GM21360 (cell line): Measurements from ENCODE around the gene NPAS3.
"Not testable (repeated sequence)": the region's sequence is repeated elsewhere in the genome, so short reads cannot be mapped to it uniquely, and the experiment has no call there.

ENCODE experiments used
- ATAC-seq: cut with Tn5 transposase; IDR thresholded peaks from one replicate; pipeline ENCODE4 v1.9.1; 2021; ENCODE audit warnings: mild to moderate bottlenecking, moderate library complexity; ENCODE audit not compliant: unreplicated experiment

Gene NPAS3

DNA sequence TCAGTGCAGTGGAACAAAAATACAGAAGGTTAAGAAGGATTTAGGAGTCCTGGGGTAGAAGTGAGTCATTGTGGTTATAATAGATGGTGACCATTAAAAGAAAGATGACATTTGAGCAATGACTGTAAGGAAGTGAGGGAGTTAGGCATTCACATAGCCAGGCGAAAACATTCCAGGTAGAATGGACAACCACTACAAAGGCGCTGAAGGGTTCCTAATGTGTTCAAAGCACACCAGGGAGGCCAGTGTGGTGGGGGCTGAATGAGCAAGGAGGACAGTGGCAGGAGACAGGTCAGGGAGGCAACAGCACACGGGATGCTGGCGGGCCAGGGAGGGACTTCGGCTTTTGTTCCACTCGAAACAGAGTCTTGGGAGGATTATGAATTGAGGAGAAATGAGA is 129.9 kb downstream of the NPAS3 start:
- no peak for ATAC-seq

DNA sequence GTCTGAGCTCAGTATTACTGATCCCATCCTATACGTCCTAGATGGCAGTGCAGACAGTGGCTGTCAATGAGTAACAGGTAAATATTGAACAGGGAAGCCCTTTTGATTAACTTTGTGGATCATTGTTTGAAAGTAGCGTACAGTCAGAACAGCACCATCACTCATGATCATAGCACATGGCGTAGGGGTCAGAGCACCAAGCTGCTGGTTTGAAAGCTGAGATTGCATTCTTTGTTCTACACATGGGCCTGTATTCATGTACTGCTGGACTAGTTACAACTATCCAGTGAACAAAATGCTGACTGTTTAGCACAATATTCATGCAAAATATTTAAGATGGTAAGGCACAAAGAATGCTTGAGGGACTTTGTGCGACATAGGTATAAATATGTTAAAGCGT is 131.8 kb downstream of the NPAS3 start:
- no peak for ATAC-seq

DNA sequence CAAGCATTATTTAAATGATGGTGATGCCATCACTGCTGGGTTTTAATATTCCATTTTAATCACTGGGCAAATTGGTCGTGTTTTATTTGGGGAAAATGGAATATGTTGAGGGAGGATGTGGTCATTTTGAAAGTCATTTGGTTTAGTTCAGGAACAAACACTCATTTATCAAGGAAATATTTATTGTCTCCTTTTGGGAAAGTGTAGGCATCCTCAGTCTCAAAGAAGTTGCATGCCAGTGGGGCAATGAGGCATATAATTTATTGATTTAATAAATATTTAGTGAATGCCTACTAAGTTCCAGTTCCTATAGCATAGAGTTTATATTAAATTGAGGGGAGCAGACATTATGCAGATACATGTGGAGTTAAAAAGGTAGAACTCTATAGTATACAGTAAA is 134.3 kb downstream of the NPAS3 start:
- ATAC-seq: no peak

DNA sequence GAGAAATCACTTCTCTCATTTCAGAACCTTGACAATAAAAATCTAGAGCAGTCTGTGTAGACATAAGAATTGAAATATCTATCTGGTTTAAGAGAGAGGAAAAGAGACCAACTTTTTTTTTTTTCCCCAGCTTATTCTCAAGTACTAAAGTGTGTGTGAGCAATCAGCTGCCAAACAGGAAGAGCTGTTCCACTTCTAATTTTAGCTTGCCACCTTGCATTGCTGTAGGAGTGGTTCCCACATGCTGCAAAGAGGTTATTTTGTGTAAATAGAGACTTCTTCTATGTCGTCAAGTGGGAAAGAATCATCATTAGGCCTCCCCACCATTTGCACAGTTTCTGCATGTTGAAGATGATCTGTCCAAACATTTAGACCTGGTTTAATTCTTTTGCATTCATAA is 142.6 kb downstream of the NPAS3 start:
- no peak for ATAC-seq

DNA sequence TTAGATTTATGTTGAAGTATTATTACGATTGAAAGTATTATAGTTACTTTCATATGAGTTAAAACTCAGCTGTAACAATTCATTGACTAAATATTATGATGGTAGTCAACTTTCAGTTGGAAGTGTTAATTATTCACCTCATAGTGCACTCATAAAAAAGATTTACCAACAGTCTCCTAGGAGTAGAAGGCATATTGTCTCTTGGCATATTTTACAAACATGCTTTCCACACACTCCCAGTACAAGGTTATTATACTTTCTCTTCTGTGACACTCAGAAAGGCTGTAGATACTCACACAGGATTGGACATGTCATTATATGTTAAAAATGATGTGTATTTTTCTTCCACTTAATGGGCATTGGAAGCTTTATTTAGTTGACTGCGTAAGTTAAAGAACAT is 147.1 kb downstream of the NPAS3 start:
- no peak for ATAC-seq

DNA sequence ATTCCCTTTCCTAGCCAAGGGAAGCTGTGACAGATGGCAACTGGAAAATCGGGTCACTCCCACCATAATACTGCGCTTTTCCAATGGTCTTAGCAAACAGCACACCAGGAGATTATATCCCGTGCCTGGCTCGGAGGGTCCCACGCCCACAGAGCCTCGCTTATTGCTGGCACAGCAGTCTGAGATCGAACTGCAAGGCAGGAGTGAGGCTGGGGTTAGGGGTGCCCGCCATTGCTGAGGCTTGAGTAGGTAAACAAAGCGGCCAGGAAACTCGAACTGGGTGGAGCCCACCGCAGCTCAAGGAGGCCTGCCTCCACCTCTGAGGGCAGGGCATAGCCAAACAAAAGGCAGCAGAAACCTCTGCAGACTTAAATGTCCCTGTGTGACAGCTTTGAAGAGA is 149.6 kb downstream of the NPAS3 start:
- ATAC-seq: not testable (repeated sequence)

DNA sequence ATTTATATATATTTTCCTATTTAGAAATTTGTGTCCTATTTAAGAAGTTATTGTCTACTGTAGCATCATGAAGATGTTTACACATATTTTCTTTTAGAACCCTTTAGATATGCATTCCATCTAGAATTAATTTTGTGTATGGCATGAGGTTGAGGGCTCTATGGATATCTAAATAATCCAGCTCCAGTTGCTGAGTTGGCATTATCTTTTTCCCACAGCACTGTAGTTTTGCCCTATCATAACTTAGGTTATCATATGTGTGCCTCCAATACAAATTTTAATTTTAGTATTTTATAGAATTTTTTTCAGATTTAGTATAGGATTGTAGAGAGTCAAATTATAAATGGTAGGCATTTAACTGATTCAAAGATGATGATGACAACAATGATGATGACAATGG is 159.3 kb downstream of the NPAS3 start:
- ATAC-seq: no peak

DNA sequence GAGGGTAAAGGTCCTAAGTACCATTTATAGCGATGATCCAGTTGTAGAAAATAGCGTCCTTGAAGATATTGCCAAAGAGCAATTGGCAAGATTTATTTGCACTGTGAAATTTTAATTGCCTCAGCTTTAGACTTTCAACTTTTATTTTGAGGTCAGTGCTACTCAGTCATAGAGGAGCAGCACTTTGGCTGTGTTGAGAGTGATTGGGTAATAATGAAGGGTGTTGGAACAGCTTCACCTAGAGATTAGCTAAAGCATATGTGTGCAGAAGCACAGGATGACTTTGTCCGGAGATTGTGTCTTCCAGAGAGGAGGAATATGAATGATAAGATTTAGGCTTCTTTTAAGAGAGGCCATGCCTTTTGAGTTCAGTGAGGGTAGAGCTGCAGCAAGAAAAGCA is 164.8 kb downstream of the NPAS3 start:
- no peak for ATAC-seq

DNA sequence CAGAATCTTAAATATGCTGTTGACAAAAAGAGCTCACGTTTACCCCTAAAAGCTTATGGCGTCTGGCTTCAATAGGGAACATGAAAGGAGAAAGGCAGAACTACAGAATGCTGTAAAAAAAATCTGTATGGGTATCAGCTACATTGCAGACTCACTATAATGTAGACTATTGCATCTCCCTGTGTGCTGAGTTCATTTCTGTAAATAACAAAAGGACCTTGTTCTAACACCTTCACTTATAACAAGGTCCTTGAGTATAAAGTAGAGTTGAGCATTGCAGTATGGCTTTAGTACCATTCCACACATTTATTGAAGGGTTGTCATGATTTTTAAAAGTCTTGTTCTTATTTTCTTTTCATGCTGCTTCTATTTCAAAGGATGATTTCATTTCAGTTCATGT is 165.3 kb downstream of the NPAS3 start:
- no peak for ATAC-seq

DNA sequence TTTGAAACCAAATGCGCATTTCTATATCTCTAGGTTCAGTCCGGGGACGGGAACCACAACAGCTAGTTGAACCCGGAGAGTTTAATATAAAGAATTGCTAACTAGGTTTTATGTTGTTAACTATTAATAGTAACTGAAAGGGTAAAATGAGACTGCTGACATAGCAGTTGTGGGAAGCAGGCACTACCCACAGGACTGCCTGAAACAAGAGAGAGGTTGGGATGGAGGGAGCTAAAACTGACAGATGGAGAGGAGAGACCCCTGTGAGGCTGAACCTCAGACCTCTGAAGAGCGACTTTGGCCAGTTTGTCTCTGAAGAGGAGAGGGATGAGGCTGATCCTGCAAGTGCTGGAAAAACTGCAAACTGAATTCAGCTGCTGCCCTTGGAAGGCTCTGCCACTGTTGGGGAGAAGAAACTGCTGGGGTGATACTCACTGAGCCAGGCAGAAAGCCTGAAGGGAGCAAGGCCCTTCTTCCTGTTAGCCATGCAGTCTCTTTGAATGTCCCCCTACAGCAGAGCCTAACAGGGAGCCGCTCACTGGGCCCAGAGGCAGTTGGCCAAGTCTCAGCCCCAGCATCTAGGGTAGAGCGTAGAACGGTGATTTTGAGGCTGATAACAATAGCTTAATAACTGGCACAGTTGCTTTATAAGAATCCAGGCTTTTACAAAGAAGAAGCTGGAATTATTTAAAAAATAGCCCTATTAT is 172.2 kb downstream of the NPAS3 start:
- ATAC-seq: no peak

DNA sequence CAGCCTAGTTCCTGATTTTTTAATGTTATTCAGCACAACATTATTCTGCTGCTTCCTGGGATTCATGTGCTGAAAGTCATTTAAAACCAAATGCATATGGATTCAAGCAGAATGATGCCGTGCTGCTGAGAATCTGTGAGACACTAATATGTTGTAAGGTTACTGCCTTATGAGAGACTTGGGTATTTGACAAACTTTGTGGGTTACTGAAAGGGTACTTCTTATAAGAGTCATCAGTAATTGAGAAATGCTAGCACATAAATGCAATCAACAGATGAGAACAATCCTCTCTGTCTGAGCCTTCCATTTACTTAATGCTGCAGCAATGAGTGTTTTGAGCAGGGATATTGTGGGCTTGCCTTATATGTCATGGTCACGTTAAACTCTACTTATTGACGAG is 175.7 kb downstream of the NPAS3 start:
- no peak for ATAC-seq

DNA sequence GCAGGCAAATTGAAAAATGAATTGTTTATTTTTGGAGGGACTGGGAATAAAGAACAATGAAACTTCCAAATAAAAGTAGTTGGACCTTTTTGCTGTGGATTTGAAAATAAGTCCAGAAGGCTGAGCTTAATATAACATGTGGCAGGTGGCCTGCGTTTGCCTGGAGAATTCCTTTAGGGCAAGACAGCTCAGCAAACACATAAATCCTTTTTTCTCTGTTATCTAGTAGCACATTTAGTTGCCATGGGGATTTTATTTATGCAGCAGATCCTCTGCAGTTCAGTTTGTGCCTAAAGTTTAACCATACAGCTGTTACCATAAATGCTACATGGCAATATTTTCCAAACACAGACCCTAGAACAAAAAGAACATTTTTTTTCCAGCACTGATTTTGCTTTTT is 180.0 kb downstream of the NPAS3 start:
- no peak for ATAC-seq

DNA sequence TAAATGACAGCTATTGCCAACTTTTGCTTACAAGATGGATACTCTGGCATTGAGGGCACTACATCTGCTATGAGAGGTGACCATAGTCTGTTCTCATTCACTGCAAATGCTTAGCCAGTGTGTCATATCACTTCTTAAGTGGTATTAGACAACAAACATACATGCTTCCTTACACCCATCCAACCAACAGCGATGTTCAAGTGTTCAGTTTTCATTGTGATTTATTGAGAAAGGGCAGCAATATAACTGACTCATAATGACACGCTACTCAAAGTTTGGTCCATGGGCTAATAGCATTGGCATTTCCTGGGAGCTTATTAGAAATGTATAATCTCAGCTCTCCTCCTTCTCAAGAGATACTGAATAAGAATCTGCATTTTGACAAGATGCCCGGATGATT is 181.7 kb downstream of the NPAS3 start:
- ATAC-seq: no peak

DNA sequence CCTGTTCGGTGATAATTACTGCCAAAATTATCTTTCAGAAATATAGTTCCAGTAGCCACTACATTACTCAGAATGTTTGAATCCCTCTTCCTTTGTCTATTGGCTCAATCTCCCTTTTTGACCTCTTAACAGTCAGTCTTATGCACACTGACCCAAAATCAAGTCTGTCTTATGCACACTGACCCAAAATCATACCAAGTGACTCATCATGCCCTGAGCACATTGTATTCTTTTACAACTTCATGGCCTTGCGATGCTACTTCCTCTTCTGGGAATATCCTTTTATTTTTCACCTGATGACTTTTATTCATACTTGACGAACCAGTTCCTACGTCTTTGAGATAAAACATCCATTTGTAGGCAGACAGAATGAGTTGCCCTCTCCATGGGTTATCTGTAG is 182.3 kb downstream of the NPAS3 start:
- no peak for ATAC-seq

DNA sequence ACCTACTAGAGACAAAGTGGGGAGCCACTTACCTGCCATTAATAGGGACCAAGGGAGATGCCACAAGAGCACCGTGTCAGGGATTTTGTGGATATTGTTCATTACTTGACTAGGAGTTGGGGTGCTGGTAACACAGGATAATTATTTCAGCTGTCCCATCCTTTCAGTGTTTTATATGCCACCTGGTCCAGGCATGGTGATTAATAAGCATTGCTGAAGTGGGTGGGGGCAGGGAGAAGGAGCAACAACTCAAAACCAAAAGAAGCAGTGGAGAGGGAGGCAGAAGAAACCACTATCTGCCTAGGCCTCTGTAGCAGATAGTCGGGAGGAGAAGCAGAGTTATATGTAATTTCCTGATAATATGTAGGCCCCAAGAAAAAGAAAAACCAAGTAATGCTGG is 184.6 kb downstream of the NPAS3 start:
- no peak for ATAC-seq

DNA sequence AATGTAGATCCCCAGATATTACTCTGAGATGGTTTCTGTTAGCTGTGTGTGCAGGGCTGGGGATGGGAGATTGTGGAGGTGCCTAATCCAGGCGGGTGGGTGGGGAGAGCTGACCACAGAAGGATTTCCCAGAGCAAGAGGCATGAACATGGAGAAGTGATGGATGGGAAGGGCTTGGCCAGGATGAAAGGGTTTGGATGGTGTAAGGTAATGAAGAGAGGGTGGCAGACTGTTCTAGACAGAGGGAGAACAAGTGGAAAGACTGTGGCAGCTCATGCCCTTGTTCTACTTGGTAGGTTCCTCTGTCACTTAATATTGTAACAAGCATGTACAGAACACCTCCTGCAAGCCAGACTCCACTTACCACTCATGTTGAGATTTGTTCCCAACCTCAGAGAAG is 187.8 kb downstream of the NPAS3 start:
- ATAC-seq: no peak

DNA sequence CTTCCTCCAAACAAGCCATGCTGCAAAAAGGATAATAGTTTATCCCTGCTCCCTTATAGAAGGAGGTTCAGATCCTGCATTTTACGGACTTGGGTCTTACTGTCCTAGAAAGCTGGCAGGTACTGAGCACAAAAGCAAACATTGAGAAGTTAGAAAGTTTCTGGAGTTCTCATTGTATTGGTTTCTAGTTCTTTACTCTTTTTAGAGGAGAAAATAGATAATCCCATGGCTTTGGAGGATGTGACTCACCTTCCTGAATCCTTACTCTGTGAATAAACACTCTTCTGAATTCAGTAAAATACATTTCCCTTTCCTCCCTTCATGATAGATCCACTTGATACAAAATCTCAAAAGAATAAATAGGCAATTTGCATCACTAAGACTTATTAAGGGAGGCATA is 188.9 kb downstream of the NPAS3 start:
- ATAC-seq: no peak

DNA sequence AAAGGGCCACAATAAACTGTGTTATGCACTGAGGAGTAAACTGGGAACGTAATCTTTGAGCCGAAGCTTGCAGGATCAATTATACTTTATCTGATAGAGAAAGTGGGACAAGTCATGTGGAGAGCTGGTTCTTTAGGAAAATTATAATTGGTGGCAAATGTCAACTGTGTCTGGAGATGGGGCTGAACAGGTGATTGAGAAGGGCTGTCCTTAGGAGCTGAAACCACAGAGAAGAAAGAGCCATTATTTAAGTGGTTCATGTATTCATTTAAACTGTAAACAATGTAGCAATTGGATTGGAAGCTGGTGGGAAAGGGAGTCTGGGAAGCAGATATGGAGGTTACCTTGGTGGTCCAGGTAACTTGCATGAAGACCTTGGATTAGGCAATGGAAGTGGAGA is 193.1 kb downstream of the NPAS3 start:
- no peak for ATAC-seq

DNA sequence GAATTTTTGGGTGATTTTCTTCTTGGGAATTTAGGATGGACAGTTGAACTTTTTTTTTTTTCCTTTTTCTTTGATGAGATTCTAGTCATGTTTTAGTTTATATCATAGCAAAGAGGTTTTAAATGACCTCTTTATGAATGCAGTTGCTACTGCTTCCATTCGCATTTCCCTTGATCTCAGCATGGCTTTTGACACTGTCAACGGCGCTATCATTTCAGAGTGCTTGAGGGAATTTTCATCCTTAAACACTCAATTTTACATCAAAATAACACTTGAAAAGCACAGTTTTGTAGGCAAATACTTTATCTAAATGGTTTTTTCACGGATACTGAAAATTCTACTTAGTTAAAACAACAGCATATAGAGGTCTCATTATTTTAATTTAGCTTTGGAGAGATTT is 195.5 kb downstream of the NPAS3 start:
- ATAC-seq: no peak

DNA sequence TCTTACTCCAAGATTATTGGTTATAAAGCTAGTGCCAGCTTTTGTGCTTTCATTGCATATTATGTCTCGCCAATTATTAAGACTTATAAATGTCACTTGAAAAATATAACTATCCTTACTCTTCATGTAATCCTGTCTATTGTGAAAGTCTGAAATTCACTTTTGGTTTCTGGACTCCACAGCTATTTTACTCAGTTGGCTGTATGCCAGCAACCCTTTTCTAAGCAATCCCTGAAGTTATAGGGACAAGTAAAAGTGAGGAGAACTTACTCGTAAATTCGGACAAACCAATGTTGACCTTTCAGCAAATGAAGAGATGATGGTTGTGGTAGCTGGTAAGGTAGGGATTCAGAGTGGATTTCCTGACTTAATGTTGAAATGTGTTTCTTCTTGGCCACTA is 196.3 kb downstream of the NPAS3 start:
- no peak for ATAC-seq

DNA sequence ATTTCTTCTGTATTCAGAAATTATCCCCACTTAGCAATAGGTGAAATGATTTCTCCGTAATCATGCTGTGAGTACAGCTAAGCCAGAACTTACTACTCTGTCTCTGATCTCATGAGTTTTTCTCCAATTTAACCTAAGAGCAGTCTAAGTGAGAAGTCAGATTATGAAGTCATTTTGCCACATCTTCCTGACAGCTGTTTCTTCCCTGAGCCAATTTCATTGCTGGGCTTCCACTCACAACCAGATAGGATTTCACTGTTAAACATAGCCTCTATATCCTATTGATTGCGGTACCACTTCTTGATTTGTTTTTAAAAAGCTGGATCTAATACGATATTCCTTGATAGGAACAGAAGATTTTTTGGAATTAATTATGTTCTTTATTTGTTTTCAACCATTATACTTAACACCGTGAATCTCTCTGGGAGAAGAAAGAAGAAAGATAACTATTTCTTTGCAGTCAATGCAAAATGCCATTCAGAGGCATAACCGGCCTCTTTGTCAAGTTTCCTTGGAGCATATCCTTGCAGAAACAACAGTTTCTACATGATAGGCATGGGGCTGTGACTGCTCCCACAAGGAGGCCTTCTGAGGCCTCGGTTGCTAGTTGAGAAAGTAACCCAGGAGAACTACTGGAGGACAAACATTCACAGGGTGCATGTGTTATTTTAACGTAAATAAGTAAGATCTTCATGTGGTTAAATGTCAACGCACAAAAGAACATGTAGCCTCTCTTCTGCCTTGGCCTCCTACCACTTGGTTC is 212.2 kb downstream of the NPAS3 start:
- no peak for ATAC-seq

DNA sequence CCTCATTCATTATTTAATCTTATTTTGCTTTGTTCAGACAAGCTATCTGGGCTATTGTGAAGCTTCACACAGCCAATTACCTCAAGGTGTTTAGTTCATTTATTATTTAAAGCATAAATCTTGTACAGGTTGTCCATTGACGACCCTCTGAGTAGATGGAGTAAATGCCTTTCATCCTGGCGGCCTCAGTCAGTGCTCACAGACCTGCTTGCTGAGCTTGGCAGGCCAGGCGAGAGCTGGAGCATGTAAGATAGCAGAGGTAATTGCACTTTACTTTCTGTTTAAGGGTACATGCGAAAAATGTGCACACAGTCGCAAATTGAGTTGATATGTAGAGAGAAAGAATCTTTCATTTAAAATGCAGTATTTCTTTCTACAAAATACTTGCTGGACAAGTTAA is 224.4 kb downstream of the NPAS3 start:
- ATAC-seq: no peak

DNA sequence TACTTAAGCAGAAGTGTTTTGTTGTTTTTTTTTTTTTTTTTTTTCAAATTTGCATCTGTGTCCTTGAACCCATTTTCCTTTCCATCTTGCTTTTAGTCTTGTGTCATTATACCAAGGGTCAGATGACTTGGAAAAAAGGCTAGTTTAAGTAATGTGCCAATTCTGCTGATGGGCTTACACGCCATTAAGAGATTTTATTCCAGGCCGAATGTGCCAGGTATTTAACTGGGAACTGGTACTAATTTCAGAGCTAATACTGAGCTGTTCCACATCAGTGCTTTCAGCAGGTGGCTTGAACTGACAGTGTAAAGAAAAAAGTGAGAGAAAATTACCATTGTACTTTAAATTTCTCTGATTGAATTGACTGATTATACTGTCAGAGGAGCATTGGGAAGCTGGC is 224.9 kb downstream of the NPAS3 start:
- no peak for ATAC-seq
